HepG2 (cell line): ENCODE measurements around the gene C3orf18. TPM values are rescaled to one million over a fixed set of nuclear protein-coding genes. Genes with fewer than 3 reads are reported as not detected.

ENCODE experiments used
- ARNTL ChIP-seq: sonication (generic); formaldehyde crosslinking; IDR thresholded peaks from 2 replicates; pipeline ENCODE4 v1.4.0; 2020; ENCODE audit warnings: mild to moderate bottlenecking, missing genetic modification reagents
- ASH2L ChIP-seq: fragments of 300-600, 200-600 bp; sonication (generic); IDR thresholded peaks from 2 replicates; pipeline ENCODE4 v1.7.0; 2017; ENCODE audit warnings: low read depth, mild to moderate bottlenecking, moderate library complexity, mixed read lengths, low read length; ENCODE audit not compliant: insufficient read length
- GZF1 ChIP-seq: sonication (generic); formaldehyde crosslinking; IDR thresholded peaks from 2 replicates; pipeline ENCODE4 v1.5.1; 2020; ENCODE audit warnings: mild to moderate bottlenecking, missing genetic modification reagents
- MAF1 ChIP-seq: sonication (generic); formaldehyde crosslinking; IDR thresholded peaks from 2 replicates; pipeline ENCODE4 v1.5.0; 2020; ENCODE audit warnings: missing genetic modification reagents, borderline replicate concordance
- MAFK ChIP-seq, 2 experiments: IDR thresholded peaks in 1 of 2; conservative IDR thresholded peaks in 1 of 2; 2 replicates each; pipeline ENCODE4 v1.6.1; 2011; ENCODE audit warnings: improper control_type of control experiment in 2 of 2, low read length in 2 of 2
- MIER3 ChIP-seq: IDR thresholded peaks from 2 replicates; pipeline ENCODE4 v1.6.1; 2016; ENCODE audit warnings: missing compliant biosample characterization, borderline replicate concordance
- PCBP1 ChIP-seq: fragments of 200-400 bp; formaldehyde crosslinking; IDR thresholded peaks from 2 replicates; pipeline ENCODE4 v1.6.1; 2017; ENCODE audit warnings: mild to moderate bottlenecking, low read depth, low read length, borderline replicate concordance
- RARG ChIP-seq: sonication (generic); formaldehyde crosslinking; IDR thresholded peaks from 2 replicates; pipeline ENCODE4 v1.4.0; 2020; ENCODE audit warnings: low read depth, mild to moderate bottlenecking, missing genetic modification reagents
- SYNCRIP ChIP-seq: fragments of 200-400 bp; formaldehyde crosslinking; IDR thresholded peaks from 2 replicates; pipeline ENCODE4 v1.6.1; 2018; ENCODE audit warnings: mild to moderate bottlenecking, low read depth, low read length; ENCODE audit not compliant: insufficient read depth
- TBL1XR1 ChIP-seq: fragments of 150-350 bp; IDR thresholded peaks from 2 replicates; pipeline ENCODE4 v1.6.1; 2014; ENCODE audit warnings: borderline replicate concordance, low read length; ENCODE audit not compliant: partially characterized antibody
- ZFP37 ChIP-seq: sonication (generic); formaldehyde crosslinking; IDR thresholded peaks from 2 replicates; pipeline ENCODE4 v1.4.0; 2020; ENCODE audit warnings: missing genetic modification reagents, borderline replicate concordance
- ZNF20 ChIP-seq: sonication (generic); formaldehyde crosslinking; IDR thresholded peaks from 2 replicates; pipeline ENCODE4 v1.4.0; 2020; ENCODE audit warnings: mild to moderate bottlenecking, moderate library complexity, missing genetic modification reagents
- ZNF326 ChIP-seq: sonication (generic); formaldehyde crosslinking; IDR thresholded peaks from 2 replicates; pipeline ENCODE4 v1.4.0; 2020; ENCODE audit warnings: missing genetic modification reagents, borderline replicate concordance
- ZNF557 ChIP-seq: sonication (generic); formaldehyde crosslinking; IDR thresholded peaks from 2 replicates; pipeline ENCODE4 v1.4.0; 2020; ENCODE audit warnings: missing genetic modification reagents
- ZNF761 ChIP-seq: sonication (generic); formaldehyde crosslinking; conservative IDR thresholded peaks from 2 replicates; pipeline ENCODE4 v1.4.0; 2020; ENCODE audit warnings: mild to moderate bottlenecking, missing genetic modification reagents
- ZNF841 ChIP-seq: sonication (generic); formaldehyde crosslinking; IDR thresholded peaks from 2 replicates; pipeline ENCODE4 v1.8.1; 2023; ENCODE audit warnings: missing genetic modification reagents, borderline replicate concordance
- ZSCAN21 ChIP-seq: sonication (generic); formaldehyde crosslinking; IDR thresholded peaks from 2 replicates; pipeline ENCODE4 v1.8.0; 2022; ENCODE audit warnings: mild to moderate bottlenecking, missing genetic modification reagents, moderate library complexity, borderline replicate concordance
- polyA plus RNA-seq, 8 experiments: library from polyadenylated mRNA; depleted of rRNA in 3 of 8; stranded (reverse) in 7 of 8; unstranded in 1 of 8; fragments of >200 nt; fragmentation: Illumina TruSeq in 4 of 8; extraction: Trizol in 4 of 8; gene quantifications; 2 replicates each; pipeline versions ENCODE4 v1.2.1 to v1.2.3, GENCODE V29; 2011 to 2016; ENCODE audit warnings: low read depth in 4 of 8, missing spikeins in 1 of 8, mixed read lengths in 1 of 8; ENCODE audit not compliant: insufficient read depth in 1 of 8
- total RNA-seq, 5 experiments: library from RNA; depleted of rRNA; stranded (reverse); fragments of >200 nt; fragmentation: Illumina TruSeq; extraction: Trizol; gene quantifications; 2 replicates each; pipeline ENCODE4 v1.2.3, GENCODE V29; 2016; ENCODE audit warnings: low read depth in 1 of 5
- TF ChIP-seq, protein P1 (sequence below): sonication (generic); formaldehyde crosslinking; IDR thresholded peaks from 2 replicates; pipeline ENCODE4 v1.5.0; 2020; ENCODE audit warnings: mild to moderate bottlenecking, missing genetic modification reagents
- TF ChIP-seq, protein P2 (sequence below): sonication (generic); formaldehyde crosslinking; IDR thresholded peaks from 2 replicates; pipeline ENCODE4 v1.4.0; 2020; ENCODE audit warnings: missing genetic modification reagents, borderline replicate concordance
- TF ChIP-seq, protein P3 (sequence below): IDR thresholded peaks from 2 replicates; pipeline ENCODE4 v1.6.1; 2016
- TF ChIP-seq, protein P4 (sequence below): sonication (generic); formaldehyde crosslinking; IDR thresholded peaks from 2 replicates; pipeline ENCODE4 v1.4.0; 2020; ENCODE audit warnings: missing genetic modification reagents

The C3orf18 gene
- total and polyA plus RNA-seq, 2 of the 13 experiments (the other 11 are each of a cell fraction or from before 2014, with no cell fraction given) = 1.6 to 4.8 TPM

DNA sequence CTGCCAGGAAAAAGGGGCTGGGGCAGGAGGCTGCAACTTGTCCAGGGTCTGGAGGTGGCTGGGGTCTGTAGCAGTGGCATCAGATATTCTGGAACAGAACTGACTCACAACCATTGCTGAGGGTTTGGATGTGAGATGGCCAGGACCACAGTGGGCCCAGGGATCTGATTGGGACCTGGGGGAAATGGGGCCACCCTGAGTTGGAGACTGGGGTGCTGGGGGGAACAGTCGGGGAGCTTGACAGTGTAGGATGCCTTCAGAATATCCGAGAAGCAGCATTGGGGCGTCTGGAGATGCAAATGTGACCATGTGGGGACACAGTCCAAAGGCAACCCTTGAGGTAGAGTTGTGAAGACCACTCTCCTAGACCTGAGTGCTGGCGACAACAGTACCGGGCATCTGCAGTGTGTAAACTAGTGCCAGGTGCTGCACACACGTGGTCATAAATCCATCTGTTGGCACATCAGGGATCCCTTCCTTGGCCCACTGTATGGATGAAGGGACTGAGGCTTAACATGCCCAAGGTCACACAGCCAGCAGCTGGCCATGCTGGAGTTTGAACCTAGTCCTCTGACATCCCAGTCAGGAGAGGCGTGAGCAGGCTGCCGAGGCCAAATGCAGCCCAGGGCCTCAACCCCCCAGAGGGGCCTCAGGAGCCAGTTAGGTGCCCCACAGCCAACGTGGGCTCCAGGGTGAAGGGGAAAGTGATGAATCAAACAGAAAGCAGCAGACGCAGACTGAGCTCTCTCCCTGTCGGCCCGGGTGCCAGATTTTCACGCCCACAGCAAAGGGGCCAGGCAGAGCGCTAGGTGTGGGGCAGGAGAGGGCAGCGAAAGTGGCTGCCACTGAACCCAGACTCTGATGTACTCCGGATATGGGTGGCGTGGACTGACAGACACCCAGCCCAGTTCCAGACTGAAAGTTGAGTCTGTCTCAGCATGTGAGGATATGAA lies 20.5 kb upstream of the C3orf18 start (continued):
- TF ChIP-seq ASH2L (no peak), SYNCRIP (no peak), PCBP1 (no peak), TBL1XR1 (no peak), MIER3 (CRISPR knock-in tag) (no peak), GZF1 (no peak), RARG (CRISPR knock-in tag) (no peak), MAF1 (no peak), MAFK (conservative IDR thresholded peaks at IDR 0.05 in 1 of 2, IDR thresholded peaks at IDR 0.05 in 1 of 2; ENCODE audit: low read length in 2 of 2) (no peak), ZNF841 (CRISPR knock-in tag) (no peak), ZNF761 (peak; percentile 78; the same call in 1 of the 2 replicates), ZNF20 (CRISPR knock-in tag) (no peak), ZNF557 (CRISPR knock-in tag) (no peak; the same call in 1 of the 2 replicates), ARNTL (CRISPR knock-in tag) (peak; percentile 13; the same call in 1 of the 2 replicates), ZFP37 (no peak), ZNF326 (no peak), ZSCAN21 (CRISPR knock-in tag) (peak; percentile 83)
- TF ChIP-seq, protein P1, sequence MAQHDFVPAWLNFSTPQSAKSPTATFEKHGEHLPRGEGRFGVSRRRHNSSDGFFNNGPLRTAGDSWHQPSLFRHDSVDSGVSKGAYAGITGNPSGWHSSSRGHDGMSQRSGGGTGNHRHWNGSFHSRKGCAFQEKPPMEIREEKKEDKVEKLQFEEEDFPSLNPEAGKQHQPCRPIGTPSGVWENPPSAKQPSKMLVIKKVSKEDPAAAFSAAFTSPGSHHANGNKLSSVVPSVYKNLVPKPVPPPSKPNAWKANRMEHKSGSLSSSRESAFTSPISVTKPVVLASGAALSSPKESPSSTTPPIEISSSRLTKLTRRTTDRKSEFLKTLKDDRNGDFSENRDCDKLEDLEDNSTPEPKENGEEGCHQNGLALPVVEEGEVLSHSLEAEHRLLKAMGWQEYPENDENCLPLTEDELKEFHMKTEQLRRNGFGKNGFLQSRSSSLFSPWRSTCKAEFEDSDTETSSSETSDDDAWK (CRISPR knock-in tag) = no peak
- TF ChIP-seq, protein P2, sequence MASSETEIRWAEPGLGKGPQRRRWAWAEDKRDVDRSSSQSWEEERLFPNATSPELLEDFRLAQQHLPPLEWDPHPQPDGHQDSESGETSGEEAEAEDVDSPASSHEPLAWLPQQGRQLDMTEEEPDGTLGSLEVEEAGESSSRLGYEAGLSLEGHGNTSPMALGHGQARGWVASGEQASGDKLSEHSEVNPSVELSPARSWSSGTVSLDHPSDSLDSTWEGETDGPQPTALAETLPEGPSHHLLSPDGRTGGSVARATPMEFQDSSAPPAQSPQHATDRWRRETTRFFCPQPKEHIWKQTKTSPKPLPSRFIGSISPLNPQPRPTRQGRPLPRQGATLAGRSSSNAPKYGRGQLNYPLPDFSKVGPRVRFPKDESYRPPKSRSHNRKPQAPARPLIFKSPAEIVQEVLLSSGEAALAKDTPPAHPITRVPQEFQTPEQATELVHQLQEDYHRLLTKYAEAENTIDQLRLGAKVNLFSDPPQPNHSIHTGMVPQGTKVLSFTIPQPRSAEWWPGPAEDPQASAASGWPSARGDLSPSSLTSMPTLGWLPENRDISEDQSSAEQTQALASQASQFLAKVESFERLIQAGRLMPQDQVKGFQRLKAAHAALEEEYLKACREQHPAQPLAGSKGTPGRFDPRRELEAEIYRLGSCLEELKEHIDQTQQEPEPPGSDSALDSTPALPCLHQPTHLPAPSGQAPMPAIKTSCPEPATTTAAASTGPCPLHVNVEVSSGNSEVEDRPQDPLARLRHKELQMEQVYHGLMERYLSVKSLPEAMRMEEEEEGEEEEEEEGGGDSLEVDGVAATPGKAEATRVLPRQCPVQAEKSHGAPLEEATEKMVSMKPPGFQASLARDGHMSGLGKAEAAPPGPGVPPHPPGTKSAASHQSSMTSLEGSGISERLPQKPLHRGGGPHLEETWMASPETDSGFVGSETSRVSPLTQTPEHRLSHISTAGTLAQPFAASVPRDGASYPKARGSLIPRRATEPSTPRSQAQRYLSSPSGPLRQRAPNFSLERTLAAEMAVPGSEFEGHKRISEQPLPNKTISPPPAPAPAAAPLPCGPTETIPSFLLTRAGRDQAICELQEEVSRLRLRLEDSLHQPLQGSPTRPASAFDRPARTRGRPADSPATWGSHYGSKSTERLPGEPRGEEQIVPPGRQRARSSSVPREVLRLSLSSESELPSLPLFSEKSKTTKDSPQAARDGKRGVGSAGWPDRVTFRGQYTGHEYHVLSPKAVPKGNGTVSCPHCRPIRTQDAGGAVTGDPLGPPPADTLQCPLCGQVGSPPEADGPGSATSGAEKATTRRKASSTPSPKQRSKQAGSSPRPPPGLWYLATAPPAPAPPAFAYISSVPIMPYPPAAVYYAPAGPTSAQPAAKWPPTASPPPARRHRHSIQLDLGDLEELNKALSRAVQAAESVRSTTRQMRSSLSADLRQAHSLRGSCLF (CRISPR knock-in tag) = no peak
- TF ChIP-seq, protein P3, sequence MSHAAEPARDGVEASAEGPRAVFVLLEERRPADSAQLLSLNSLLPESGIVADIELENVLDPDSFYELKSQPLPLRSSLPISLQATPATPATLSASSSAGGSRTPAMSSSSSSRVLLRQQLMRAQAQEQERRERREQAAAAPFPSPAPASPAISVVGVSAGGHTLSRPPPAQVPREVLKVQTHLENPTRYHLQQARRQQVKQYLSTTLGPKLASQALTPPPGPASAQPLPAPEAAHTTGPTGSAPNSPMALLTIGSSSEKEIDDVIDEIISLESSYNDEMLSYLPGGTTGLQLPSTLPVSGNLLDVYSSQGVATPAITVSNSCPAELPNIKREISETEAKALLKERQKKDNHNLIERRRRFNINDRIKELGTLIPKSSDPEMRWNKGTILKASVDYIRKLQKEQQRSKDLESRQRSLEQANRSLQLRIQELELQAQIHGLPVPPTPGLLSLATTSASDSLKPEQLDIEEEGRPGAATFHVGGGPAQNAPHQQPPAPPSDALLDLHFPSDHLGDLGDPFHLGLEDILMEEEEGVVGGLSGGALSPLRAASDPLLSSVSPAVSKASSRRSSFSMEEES = no peak
- TF ChIP-seq, protein P4, sequence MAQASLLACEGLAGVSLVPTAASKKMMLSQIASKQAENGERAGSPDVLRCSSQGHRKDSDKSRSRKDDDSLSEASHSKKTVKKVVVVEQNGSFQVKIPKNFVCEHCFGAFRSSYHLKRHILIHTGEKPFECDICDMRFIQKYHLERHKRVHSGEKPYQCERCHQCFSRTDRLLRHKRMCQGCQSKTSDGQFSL (CRISPR knock-in tag) = peak; percentile 58; the same call in 1 of the 2 replicates
